Activated T-cell treated with anti-CD3 and anti-CD28 coated beads for 48 hours (primary cell): Measurements from ENCODE around the gene SRSF11.
A peak's percentile ranks its signal among the peaks of the same experiment; 100 is the strongest.
"Not testable (repeated sequence)": the region's sequence is repeated elsewhere in the genome, so short reads cannot be mapped to it uniquely, and the experiment has no call there.

Experiments
- DNase-seq: peaks from one replicate; pipeline ENCODE4 v3.0.0-alpha.2; 2020; ENCODE audit warnings: low read depth

The SRSF11 gene, protein sequence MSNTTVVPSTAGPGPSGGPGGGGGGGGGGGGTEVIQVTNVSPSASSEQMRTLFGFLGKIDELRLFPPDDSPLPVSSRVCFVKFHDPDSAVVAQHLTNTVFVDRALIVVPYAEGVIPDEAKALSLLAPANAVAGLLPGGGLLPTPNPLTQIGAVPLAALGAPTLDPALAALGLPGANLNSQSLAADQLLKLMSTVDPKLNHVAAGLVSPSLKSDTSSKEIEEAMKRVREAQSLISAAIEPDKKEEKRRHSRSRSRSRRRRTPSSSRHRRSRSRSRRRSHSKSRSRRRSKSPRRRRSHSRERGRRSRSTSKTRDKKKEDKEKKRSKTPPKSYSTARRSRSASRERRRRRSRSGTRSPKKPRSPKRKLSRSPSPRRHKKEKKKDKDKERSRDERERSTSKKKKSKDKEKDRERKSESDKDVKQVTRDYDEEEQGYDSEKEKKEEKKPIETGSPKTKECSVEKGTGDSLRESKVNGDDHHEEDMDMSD

DNA sequence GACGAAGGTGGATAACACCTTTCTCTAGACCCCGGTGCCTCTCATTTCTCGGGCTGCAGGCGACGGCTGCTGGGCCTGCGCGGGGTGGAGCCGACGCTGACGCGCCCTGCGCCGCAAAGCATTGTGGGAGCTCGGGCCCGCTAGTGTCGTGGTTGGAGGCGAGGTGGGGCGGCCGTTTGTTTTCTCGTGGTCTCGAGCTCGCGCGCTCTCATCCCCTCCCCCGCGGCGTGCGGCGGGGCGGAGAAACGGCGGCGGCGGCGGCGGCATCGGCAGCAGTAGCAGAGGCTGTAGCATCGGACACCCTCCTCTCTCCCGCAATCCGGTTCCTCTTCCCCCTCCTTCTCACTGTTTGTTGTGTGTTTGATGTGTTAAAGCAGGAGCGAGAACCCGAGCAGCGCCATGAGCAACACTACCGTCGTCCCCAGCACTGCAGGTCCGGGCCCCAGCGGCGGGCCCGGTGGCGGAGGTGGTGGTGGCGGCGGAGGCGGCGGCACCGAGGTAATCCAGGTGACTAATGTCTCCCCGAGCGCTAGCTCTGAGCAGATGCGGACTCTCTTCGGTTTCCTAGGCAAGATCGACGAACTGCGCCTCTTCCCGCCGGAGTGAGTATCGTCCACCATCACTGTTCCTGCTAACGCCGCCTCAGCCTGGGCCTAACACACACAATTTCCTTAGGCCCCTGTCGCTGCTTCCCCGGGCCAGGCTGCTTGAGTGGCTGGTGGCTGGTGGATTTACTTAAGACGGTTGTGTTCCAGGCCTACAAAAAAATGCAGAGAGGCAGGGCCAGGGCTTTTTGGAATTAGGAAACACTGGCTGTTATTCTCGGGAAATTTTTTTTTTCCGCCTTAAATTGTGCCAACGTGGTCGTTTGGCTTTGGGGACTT is at the start of gene SRSF11:
Gene SRSF11, plus strand, starts transcription at position 143 of the 884 bp plus-strand sequence. Its CDS starts 257 bp downstream, at position 400.
- peak; percentile 97 for DNase-seq

DNA sequence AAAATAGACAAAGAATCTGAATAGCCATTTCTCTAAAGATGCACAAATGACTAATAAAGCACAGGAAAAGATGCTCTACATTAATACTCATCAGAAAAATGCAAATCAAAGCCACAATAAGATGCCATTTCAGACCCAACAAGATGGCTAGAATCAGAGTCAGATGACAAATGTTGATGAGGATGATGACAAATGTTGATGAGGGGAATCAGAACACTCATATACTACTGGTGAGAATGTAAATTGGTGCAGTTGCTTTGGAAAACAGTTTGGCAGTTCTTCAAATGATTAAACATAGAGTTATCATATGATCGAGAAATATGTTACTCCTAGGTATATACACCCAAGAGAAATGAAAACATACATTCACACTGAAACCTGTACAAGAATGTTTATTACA is 49.7 kb upstream of the SRSF11 start:
- DNase-seq: no peak

DNA sequence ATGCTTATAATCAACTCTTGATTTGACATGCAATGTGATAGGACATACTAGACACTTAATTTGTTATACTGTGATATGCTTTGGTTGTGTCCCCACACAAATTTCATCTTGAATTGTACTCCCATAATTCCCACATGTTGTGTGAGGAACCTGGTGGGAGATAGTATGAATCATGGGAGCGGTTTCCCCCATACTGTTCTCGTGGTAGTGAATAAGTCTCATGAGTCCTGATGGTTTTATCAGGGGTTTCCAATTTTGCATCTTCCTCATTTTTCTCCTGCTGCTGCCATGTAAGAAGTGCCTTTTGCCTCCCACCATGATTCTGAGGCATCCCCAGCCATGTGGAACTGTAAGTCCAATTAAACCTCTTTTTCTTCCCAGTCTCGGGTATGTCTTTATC is 36.0 kb upstream of the SRSF11 start:
- DNase-seq: not testable (repeated sequence)

DNA sequence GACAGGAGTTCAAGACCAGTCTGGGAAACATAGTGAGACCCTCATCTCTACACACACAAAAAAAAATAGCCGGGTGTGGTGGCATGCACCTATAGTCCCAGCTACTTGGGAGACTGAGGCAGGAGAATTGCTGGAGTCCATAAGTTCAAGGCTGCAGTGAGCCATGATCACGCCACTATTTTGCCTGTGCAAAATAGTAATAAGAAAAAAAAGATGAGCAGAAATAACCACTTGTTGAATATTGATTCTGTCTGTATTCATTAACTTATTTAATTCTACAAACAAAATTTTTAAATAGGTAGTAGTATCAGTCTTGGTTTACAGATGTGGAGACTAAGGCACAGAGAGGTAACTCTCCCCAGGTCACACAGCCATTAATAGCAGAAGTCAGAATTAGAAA is 32.7 kb upstream of the SRSF11 start:
- DNase-seq: no peak

DNA sequence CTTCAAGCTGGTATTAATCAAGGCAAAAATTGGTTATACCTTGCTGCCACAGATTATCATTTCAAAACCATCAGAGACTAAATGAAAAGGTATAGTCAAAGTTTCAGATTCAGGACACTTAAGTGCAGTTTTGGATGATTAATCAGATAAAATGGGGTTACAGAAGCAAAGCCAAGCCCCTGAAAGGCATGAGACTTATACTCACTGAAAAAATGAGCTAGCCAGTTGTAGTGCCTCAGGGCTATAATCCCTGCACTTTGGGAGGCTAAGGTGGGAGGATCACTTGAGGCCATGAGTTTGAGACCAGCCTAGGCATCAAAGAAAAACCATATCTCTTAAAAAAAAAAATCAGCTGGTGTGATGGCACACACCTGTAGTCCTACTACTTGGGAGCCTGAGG is 31.0 kb upstream of the SRSF11 start:
- no peak for DNase-seq

DNA sequence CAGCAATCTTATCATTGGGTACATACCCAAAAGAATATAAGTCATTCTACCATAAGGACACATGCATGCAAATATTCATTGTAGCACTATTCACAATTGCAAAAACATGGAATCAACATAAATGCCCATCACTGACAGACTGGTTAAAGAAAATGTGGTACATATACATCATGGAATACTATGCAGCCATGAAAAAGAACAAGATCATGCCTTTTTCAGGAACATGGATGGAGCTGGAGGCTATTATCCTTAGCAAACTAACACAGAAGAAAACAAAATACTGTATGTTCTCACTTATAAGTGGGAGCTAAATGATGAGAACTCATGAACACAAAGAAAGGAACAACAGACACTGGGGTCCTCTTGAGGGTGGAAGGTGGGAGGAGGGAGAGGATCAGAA is 28.7 kb upstream of the SRSF11 start:
- DNase-seq: not testable (repeated sequence)

DNA sequence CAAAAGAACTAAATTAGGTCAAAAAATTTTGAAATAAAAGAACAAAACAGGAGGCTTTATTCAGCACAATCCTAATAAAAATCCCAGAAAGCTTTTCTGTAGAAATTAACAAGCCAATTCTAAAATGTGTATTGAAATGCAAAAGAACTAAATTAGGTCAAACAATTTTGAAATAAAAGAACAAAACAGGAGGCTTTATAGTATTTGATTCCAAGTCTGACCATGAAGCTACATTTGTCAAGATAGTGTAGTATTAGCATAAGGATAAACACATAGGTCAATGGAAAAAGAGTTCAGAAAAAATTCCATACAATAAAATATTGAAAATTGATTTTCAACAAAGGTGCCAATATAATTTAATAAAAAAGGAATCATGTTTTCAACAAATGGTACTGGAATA is 26.6 kb upstream of the SRSF11 start:
- DNase-seq: no peak

DNA sequence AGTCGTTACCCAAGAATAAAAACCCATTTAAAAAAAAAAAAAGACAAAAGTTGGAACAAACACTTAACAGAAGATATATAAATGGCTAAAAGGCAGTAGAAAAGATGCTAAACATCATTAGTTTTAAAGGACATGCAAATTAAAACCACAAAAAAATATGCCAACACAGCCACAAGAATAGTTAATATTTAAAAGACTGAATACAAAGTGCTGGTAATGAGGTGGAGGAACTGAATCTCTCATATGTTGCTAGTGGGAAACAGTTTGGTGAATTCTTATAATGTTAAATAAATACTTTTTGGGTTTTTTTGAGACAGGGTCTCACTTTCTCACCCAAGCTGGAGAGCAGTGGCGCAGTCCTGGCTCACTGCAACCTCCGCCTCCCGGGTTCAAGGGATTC is 25.8 kb upstream of the SRSF11 start:
- no peak for DNase-seq

DNA sequence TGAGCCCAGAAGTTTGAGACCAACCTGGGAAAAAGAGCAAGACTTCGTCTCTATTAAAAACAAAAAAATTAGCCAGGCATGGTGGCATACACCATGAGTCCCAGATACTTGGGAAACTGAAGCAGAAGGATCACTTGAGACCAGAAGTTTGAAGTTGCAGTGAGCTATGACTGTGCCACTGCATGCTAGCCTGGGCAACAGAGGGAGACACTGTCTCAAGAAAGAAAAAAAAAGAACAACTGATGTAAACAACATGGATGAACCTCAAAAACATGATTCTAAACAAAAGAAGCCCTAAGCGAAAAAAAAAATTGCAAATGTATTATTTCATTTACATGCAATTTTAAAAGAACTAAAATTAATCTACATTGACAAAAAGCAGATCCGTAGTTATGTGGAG is 24.8 kb upstream of the SRSF11 start:
- DNase-seq: no peak

DNA sequence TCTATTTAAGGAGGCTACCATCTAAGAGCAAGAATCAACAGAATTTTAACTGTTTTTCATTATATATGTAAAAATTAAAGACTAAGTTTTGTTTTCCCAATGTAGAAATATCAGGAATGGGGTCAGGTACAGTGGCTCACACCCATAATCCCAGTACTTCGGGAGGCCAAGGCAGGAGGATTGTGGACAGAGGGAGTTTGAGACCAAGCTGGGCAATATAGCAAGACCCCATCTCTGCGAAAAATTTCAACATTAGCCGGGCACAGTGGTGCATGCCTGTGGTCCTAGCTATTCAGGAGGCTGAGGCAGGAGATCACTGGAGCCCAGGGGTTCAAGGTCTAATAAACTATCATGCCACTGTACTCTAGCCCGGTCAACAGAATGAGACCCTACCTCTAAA is 21.1 kb upstream of the SRSF11 start:
- DNase-seq: no peak

DNA sequence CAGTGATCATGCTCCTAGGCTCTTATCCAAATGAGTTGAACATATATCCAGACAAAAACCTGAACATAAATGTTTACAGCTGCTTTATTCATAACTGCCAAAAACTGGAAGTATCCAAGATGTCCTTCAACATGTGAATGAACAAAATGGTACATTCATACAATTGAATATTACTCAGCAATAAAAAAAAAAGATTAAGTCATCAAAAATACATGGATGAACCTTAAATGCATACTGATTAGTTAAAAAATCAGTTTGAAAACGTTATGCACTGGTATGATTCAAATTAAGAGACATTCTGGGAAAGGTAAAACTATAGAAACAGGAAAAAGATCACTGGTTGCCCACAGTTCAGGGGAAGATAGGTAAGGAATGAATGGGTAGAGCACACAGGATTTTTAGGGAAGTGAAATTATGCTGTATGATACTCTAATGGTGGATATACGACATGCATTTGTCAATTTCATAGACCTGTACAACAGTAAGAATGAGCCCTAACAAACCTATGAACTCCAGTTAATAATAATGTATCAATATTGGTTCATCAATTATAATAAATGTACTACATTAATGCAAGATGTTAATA is 18.9 kb upstream of the SRSF11 start:
- DNase-seq: no peak

DNA sequence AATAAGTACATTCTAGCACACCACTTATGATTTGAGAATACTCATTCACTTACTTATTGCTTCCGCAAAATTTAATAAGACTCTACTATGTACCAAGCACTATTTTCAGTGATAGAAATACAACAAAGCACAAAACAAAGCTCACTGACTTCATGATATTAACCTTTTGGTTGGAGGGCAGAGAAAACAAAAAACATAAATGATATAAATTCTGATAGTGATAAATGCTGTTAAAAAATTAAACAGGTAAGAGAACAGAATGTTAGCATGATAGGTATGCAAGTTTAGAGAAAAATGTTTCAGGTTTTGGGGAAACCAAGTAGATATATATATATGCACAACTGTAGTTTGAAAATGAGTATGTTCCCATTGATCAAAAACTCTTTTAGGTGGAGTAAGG is 17.0 kb upstream of the SRSF11 start:
- no peak for DNase-seq

DNA sequence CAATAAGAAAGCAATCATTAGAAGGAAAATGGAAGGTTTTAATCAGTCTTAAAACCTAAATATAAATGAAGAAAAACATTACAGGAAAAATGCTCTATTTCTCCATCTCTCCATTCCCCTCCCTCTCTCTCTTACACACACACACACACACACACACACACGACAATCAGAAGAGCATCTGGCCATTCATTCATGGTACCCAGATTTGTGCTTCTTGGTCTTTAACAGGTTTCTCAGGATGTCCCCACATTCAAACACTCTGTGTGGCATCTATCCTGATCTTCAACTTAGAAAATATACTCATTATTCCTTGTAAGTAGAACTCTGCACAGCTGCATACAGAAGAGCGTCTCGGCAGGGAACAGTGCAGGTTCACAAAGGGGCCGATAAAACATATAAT is 16.6 kb upstream of the SRSF11 start:
- no peak for DNase-seq

DNA sequence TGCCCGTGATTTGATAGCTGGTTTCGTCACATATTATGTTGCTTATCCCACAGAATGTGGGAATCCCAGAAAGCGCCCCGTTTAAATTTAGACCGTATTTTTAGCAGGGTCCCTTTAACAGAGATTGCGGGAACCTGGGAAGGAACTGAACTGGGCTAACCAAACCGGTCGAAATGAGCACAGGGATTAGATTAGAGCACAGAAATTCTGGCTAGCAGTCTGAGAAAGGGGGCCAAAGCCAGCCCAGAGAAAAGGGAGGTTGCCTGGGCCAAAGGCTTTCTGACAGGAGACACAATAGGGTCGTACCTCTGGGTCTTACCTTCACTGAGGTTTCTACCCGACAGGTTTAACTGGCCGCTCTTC is 16.1 kb upstream of the SRSF11 start:
- no peak for DNase-seq

DNA sequence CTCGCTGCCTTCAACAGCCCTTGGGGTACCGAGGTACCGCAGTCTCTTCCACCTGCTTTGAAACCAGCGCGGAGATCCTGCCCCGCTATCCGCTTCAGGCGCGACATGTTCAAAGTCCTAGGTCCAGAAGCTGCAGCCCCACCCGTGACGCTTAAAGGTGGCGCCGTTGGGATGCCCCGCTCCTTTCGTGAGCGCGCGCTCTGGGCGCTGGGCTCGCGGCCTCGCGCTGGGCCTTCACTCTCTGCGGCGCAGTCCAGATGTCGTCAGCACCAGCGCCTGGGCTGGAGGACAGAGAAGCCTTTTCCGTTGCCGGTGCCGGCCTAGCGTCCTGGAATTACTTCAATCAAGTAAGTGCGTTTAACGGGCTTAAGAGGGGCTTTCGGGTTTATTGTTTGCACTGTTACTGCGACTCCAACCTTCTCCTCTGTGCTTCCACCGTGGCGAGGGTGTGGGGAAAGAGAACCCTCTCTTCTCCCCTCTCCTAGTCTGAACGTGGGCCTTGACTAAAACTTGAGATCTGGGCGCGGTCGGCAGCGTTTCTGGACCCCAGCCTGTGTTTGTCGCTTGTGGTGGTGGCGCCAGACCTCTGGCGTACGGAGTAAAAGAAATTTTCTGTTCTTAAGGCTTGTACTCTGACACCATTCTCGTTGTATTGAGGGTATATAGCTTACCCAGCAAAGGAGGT is 15.6 kb upstream of the SRSF11 start, which contains the start of gene LRRC40:
Gene LRRC40, minus strand, starts transcription at position 146 of the 685 bp plus-strand sequence. Its CDS starts 39 bp downstream, at position 107.
- DNase-seq: peak; percentile 95

DNA sequence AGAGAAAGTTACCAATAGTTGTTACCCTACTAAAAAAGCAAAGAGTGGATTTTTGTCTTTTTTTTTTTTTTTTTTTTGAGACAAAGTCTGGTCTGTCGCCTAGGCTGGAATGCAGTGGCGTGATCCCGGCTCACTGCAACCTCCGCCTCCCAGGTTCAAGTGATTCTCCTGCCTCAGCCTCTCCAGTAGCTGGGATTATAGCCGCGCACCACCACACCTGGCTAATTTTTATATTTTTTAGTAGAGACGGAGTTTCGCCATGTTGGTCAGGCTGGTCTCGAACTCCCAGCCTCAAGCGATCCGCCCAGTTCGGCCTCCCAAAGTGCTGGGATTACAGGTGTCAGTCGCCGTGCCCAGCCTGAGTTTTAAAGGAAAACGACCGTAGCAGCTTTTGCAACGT is 14.3 kb upstream of the SRSF11 start:
- DNase-seq: not testable (repeated sequence)

DNA sequence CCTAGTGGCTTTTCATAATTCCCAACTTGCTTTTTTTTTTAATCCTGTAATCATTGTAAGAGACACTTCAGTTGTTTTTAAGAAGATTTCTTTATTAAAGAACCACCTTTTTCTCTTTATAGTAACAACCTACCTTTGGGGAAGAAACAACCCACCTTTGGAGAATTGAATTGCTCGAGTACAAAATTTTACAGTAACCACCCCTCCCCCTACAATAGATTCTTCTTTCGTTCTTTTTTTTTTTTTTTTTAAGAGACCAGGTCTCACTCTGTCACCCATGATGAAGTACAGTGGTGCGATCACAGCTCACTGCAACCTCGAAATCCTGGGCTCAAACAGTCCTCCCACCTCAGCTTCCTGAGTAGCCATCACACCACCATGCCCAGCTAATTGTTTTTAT is 13.7 kb upstream of the SRSF11 start:
- DNase-seq: no peak

DNA sequence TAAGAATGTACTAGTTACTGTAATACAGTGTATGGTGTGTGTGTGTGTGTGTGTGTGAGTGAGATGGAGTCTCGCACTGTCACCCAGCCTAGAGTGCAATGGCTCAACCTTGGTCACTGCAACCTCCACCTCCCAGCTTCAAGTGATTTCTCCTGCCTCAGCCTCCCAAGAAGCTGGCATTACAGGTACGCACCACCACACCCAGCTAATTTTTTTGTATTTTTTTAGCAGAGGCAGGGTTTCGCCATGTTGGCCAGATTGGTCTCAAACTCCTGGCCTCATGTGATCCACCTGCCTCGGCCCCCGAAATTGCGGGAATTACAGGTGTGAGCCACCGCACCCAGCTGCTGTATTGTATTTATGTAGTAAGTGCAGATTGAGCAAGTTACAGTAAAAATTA is 12.9 kb upstream of the SRSF11 start:
- DNase-seq: no peak

DNA sequence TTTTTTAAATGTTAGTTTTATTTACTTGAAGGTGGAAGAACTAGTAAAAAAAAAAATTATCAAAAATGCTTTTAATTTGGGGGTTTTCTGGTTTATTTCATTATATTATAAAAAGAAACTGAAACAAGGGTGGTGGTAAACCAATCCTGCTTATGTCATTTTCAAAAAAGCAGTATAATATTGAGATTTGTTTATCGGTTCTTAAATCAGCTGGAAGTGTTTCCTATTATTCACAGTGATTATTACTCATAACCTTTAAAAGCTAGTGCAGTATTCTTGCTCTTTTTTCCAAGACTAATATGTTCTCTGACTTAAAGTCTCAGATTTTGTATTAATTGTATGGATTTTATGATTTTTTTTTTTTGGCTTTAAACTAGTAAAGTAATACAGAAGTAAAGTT is 10.4 kb upstream of the SRSF11 start:
- no peak for DNase-seq

DNA sequence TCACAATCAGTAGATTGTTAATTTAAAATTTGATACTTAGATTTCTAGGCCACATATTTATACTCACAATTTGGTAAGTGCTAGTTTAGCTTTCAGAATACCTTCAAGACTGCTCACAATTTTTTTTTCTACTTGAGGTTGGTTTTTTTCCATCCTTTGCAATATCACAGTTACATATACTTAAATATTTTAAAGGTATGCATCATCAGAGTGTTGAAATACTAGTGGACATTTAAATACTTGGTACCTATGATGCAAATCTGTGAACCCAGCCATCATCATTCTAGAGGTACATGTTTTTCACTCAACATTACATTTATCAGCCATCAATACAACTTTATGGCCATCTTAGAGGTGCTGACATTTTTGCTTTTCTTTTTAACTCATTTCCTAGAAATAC is 9.6 kb upstream of the SRSF11 start:
- no peak for DNase-seq

DNA sequence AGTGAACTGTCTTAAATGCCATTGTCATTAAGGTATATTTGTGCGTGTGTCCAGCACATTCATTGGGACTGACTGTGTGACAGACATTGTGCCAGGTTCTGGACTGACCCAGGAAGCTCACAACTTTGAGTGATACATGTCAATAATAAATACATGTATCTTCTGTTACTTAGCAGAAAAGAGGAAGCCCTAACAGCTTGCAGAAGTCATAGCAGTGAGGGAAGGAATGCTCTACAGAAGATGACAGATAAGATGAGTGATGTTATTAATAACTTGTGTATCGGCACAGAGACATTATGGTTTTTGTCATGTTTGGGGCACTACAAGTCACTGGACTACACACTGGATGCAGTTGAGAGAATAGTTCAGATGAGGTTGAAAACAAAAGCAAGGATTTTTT is 1.2 kb upstream of the SRSF11 start:
- DNase-seq: no peak
